Suprapubic skin (tissue), 4 donors: ENCODE data around the gene SLC5A9. TPM values are rescaled to one million over a fixed set of nuclear protein-coding genes. Genes with fewer than 3 reads are reported as not detected.

ENCODE experiments used
- DNase-seq, 2 donors: peaks; one replicate each; pipeline ENCODE4 v3.0.0-alpha.2; 2019; ENCODE audit warnings: low spot score in 2 of 2
- H3K27ac ChIP-seq: fragments of 200-600 bp; sonication (generic); one replicate; pipeline ENCODE4 v1.5.1; 2019
- H3K27me3 ChIP-seq: fragments of 200-600 bp; sonication (generic); one replicate; pipeline ENCODE4 v1.5.1; 2019
- H3K36me3 ChIP-seq: fragments of 200-600 bp; sonication (generic); one replicate; pipeline ENCODE4 v1.5.1; 2019
- H3K4me1 ChIP-seq: fragments of 200-600 bp; sonication (generic); one replicate; pipeline ENCODE4 v1.5.1; 2019
- H3K4me3 ChIP-seq: fragments of 200-600 bp; sonication (generic); one replicate; pipeline ENCODE4 v1.5.1; 2019; ENCODE audit warnings: mild to moderate bottlenecking
- H3K9me3 ChIP-seq: fragments of 200-600 bp; sonication (generic); one replicate; pipeline ENCODE4 v1.5.1; 2019
- EP300 ChIP-seq: sonication (generic); formaldehyde crosslinking; IDR thresholded peaks from one replicate; pipeline ENCODE4 v1.6.1; 2017; ENCODE audit warnings: antibody characterized with exemption
- POLR2A ChIP-seq, 2 donors: fragments of 450-650 bp; IDR thresholded peaks; one replicate each; pipeline ENCODE4 v1.6.1; 2017; ENCODE audit warnings: antibody characterized with exemption in 2 of 2, mild to moderate bottlenecking in 2 of 2, moderate library complexity in 2 of 2
- POLR2AphosphoS5 ChIP-seq, 3 donors: sonication (generic); formaldehyde crosslinking; IDR thresholded peaks; one replicate each; pipeline ENCODE4 v1.6.1; 2017; ENCODE audit warnings: antibody characterized with exemption in 3 of 3
- WGBS: methylation state at CpG from one replicate; pipeline ENCODE4 v1.1.5; 2018; 5-methylcytosine and 5-hydroxymethylcytosine counted together
- total RNA-seq, 4 donors: library from RNA; depleted of rRNA; stranded (reverse); fragments of >200 nt; gene quantifications; one replicate each; pipeline ENCODE4 v1.1.0, GENCODE V29; 2016
- TF ChIP-seq, protein P1 (sequence below), 2 donors: fragments of 200-600 bp in 1 of 2; fragments of 450-650 bp in 1 of 2; sonication (generic) in 1 of 2; IDR thresholded peaks; one replicate each; pipeline ENCODE4 v1.5.1; 2016 to 2019; ENCODE audit warnings: antibody characterized with exemption in 2 of 2, mild to moderate bottlenecking in 1 of 2, moderate library complexity in 1 of 2

The SLC5A9 gene
- total RNA-seq, 4 donors from 2014 or later: 2.9 to 4.7 (median 3.3) TPM

DNA sequence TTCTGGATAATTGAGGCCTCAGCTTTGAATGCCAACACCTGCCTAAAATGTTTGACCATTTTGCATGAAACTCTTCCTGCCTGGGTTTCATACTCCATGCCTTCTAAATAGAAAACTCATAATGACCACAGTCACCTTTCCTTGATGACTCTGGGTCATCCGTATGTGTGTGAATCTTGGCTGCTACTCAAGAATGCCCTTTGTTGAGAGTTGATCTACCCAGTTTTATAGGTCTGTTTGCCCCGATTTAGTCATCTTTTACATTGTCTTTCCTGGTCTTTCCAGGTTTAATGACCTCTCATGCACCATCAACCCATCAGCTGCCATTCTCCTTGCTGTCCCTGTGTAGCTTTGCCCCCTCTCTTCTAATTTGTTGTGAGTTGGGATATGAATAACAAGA lies 2.7 kb upstream of the SLC5A9 start:
- DNase-seq: no peak
- H3K36me3 ChIP-seq: no peaks in the 10 kb centered on the region
- no peaks in the 10 kb centered on the region for H3K9me3 ChIP-seq
- peaks cover 5% of the 10 kb centered on the region for H3K27me3 ChIP-seq
- no peak overlapping the region for H3K27ac ChIP-seq
- no peak for TF ChIP-seq EP300
- peaks cover 20% of the 10 kb centered on the region for H3K4me1 ChIP-seq
- no peak overlapping the region for H3K4me3 ChIP-seq
- WGBS: 78% methylated on average over 2 of the region's 2 CpGs

DNA sequence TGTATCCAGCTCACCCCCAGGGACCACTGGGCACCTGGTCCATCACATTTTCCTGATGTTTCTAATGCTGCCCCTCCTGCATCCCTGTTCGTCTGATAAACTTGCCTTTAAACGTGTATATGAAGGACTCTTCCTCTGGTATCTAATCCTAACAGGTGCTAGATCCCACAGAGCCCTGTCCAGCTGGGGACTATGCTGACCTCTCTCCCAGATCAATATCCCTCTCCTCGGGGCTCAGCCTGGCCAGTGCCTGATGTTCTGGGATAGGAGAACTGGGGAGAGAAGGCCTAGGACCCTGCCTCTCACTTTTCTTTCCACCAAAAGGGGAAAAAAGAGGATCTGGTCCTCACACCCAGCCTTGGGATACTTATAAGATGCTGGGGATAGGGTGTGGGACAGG lies 1.4 kb upstream of the SLC5A9 start:
- WGBS: 74% methylated on average over 3 of the region's 3 CpGs
- no peak for TF ChIP-seq POLR2A (IDR thresholded peaks at IDR 0.05)
- no peak for TF ChIP-seq EP300
- TF ChIP-seq, protein P1, sequence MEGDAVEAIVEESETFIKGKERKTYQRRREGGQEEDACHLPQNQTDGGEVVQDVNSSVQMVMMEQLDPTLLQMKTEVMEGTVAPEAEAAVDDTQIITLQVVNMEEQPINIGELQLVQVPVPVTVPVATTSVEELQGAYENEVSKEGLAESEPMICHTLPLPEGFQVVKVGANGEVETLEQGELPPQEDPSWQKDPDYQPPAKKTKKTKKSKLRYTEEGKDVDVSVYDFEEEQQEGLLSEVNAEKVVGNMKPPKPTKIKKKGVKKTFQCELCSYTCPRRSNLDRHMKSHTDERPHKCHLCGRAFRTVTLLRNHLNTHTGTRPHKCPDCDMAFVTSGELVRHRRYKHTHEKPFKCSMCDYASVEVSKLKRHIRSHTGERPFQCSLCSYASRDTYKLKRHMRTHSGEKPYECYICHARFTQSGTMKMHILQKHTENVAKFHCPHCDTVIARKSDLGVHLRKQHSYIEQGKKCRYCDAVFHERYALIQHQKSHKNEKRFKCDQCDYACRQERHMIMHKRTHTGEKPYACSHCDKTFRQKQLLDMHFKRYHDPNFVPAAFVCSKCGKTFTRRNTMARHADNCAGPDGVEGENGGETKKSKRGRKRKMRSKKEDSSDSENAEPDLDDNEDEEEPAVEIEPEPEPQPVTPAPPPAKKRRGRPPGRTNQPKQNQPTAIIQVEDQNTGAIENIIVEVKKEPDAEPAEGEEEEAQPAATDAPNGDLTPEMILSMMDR (IDR thresholded peaks at IDR 0.05): no peak
- no peak for TF ChIP-seq POLR2AphosphoS5 (IDR thresholded peaks at IDR 0.05)
- Histone ChIP-seq H3K9me3 (no peaks in the 10 kb centered on the region), H3K27ac (no peak overlapping the region), H3K4me1 (peaks cover 7% of the 10 kb centered on the region), H3K4me3 (no peak overlapping the region), H3K36me3 (no peaks in the 10 kb centered on the region), H3K27me3 (peaks cover 8% of the 10 kb centered on the region)
- DNase-seq: no peak

DNA sequence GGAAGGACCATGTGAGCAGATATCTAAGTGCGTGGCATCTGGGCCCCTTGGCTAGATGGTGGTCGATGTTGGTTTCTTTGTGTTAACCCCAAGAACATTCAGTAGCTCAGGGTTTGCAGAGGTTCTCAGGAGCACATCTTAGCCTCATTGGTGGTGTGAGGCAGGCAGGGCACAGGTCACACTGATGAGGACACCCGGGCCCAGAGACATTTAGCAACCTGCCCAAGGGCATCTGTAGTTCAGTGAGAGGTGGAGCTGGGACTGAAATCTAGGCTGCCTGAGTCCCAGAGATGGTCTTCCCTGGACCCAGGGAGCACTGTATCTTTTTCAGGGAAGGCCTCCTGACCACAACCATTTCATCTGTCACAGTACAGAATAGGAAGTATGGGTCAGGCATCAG lies 859 bp upstream of the SLC5A9 start:
- no peak for TF ChIP-seq POLR2AphosphoS5 (IDR thresholded peaks at IDR 0.05)
- TF ChIP-seq POLR2A (IDR thresholded peaks at IDR 0.05): no peak
- TF ChIP-seq, protein P1 (IDR thresholded peaks at IDR 0.05): no peak
- no peak for TF ChIP-seq EP300
- WGBS: 97% methylated on average over 3 of the region's 3 CpGs
- DNase-seq: no peak
- H3K27me3 ChIP-seq: peaks cover 8% of the 10 kb centered on the region
- H3K4me3 ChIP-seq: no peak overlapping the region
- peaks cover 2% of the 10 kb centered on the region for H3K4me1 ChIP-seq
- no peaks in the 10 kb centered on the region for H3K9me3 ChIP-seq
- no peak overlapping the region for H3K27ac ChIP-seq
- H3K36me3 ChIP-seq: no peaks in the 10 kb centered on the region

DNA sequence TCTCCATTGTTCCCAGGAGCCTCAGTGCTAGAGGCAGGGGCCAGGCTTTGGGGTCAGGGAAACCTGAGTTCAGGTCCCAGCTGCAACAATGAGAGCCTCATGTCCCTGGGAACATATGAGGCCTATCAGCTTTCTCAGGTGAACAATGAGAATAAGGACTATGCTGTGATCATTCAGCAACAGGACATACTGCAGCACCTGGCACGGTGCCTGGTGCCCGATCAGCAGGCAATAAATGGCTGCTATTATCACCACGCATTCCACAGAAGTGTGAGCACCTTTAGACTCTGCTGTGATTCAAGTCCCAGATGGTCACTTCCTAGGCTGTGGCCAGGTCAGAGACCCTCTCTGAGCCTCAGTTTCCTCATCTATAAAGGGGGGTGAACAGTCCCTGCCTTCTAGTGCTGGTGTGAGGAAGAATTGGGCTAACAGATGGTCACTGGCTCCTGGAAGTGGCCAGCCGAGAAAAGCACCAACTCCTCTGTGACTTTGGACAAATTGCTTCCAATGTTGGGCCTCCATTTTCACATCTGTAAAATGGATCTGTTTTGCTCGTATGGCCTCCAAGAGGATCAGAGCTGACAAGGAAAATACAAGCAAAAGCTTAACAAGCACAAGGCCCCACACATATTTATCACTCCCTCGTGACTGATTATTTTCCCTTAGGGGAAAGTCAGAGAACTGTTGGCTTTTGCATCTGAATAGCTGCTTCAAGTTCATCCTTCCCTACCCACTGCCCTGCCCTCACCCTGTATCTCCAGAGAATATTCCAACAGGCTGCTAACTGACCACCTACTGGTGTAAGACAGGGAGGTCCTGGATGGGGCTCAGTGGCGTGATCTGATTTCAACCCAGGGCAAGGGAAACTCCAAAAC lies 1.1 kb downstream of the SLC5A9 start:
- no peaks in the 10 kb centered on the region for H3K9me3 ChIP-seq
- H3K36me3 ChIP-seq: no peaks in the 10 kb centered on the region
- H3K4me3 ChIP-seq: no peak overlapping the region
- no peak for DNase-seq
- no peak overlapping the region for H3K27ac ChIP-seq
- H3K27me3 ChIP-seq: peaks cover 8% of the 10 kb centered on the region
- no peak for TF ChIP-seq POLR2A (IDR thresholded peaks at IDR 0.05)
- TF ChIP-seq, protein P1 (IDR thresholded peaks at IDR 0.05): no peak
- no peak for TF ChIP-seq EP300
- TF ChIP-seq POLR2AphosphoS5 (IDR thresholded peaks at IDR 0.05): no peak
- no peaks in the 10 kb centered on the region for H3K4me1 ChIP-seq
- 63% methylated on average over 7 of the region's 7 CpGs for WGBS

DNA sequence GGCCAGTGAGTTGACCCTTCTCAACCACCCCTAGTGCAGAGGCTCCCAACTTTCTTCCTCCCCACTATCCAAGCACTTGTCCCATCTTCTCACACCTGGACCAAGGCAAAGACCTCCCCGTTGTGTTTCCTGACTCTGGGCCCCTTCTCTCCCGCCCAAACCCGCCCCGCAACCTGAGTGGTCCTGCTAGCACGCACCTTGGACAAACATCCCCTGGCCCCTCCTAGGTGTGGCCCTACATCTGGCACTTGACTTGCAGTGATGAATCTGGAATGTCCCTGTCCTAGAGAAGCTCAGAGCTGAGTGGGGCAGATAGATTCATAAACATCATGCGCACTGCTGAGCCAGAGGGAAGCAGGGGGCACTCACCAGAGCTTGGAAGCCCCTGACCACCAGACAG lies 2.3 kb downstream of the SLC5A9 start:
- no peaks in the 10 kb centered on the region for H3K4me1 ChIP-seq
- no peaks in the 10 kb centered on the region for H3K9me3 ChIP-seq
- H3K27me3 ChIP-seq: peaks cover 8% of the 10 kb centered on the region
- no peak for DNase-seq
- no peaks in the 10 kb centered on the region for H3K36me3 ChIP-seq
- no peak overlapping the region for H3K27ac ChIP-seq
- 94% methylated on average over 6 of the region's 6 CpGs for WGBS
- H3K4me3 ChIP-seq: no peak overlapping the region
- TF ChIP-seq EP300: no peak
- TF ChIP-seq POLR2A (IDR thresholded peaks at IDR 0.05): no peak
- no peak for TF ChIP-seq POLR2AphosphoS5 (IDR thresholded peaks at IDR 0.05)
- TF ChIP-seq, protein P1 (IDR thresholded peaks at IDR 0.05): no peak
